ENCODE data around the gene B3GAT1.

DNA sequence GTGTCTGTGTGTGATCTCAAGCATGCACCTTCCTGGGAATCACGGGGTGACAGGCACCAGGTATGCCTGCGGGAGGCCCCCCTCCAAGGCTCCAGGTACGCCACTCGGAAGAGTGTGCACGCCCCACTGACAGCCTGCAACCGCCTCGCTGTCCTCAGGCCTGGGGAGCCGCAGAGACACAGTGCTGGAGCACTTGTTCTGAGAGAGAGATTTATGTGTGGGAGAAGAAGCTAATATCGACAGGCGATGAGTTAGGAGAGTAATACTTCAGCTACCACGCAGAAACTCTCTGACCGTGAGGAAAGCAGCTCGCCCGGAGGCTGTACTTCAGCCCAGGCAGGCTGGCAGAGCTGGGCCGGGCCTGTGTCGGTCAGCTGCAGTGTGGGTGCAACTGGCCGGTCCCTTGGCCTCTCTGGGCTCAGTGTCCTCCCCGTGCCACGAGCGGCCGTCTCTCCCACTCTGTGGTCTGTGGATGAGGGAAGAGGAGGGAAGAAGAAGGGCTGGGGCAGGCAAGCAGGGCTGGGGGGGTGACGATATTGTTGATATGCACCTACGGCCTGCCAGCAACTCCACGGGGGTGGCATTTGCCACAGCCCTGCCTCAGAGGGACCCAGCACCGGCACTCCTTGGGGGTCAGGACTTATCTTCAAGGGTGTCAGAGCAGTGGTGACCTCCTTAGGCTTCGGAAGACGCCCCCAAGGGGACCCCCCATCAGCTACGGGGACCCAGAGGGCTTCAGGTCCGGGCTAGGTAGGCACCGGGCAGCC, 7.3 kb downstream of the B3GAT1 start:
- TF ChIP-seq, protein P1, sequence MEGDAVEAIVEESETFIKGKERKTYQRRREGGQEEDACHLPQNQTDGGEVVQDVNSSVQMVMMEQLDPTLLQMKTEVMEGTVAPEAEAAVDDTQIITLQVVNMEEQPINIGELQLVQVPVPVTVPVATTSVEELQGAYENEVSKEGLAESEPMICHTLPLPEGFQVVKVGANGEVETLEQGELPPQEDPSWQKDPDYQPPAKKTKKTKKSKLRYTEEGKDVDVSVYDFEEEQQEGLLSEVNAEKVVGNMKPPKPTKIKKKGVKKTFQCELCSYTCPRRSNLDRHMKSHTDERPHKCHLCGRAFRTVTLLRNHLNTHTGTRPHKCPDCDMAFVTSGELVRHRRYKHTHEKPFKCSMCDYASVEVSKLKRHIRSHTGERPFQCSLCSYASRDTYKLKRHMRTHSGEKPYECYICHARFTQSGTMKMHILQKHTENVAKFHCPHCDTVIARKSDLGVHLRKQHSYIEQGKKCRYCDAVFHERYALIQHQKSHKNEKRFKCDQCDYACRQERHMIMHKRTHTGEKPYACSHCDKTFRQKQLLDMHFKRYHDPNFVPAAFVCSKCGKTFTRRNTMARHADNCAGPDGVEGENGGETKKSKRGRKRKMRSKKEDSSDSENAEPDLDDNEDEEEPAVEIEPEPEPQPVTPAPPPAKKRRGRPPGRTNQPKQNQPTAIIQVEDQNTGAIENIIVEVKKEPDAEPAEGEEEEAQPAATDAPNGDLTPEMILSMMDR (IDR thresholded peaks at IDR 0.05; ENCODE audit: insufficient read depth, low read length), result no peak
- TF ChIP-seq GABPA (IDR thresholded peaks at IDR 0.05; ENCODE audit: low read depth) (no peak), POLR2AphosphoS5 (IDR thresholded peaks at IDR 0.05; ENCODE audit: low read depth) (no peak)

Data from HL-60 (cell line).